Sciatic nerve (tissue), 2 donors: ENCODE measurements around the gene BNC1. TPM values are rescaled to one million over a fixed set of nuclear protein-coding genes. Genes with fewer than 3 reads are reported as not detected.

Experiments used
- ATAC-seq: fragments of 200-7000 bp; cut with Tn5 transposase; one replicate; pipeline ENCODE4 v1.9.1; 2020; ENCODE audit warnings: mild to moderate bottlenecking, moderate library complexity
- DNase-seq: peaks from one replicate; pipeline ENCODE4 v3.0.0-alpha.2; 2020; ENCODE audit warnings: low spot score
- intact Hi-C: fragments of 100-400 bp; cut with DNase I; formaldehyde crosslinking; loops from one replicate; pipeline ENCODE4 v1.14.2; 2022
- total RNA-seq: library from RNA; stranded (reverse); fragmentation: NEBNext Ultra II Directional; extraction: Animal tissue kit (Norgen Biotek cat#: 25700); gene quantifications from one replicate; pipeline ENCODE4 v1.2.1, GENCODE V29; 2021
- donor health status: DM: no; HTN: no; CAD: no.
- donor health status: DM: no; HTN: no; CAD: no.

Gene BNC1, protein sequence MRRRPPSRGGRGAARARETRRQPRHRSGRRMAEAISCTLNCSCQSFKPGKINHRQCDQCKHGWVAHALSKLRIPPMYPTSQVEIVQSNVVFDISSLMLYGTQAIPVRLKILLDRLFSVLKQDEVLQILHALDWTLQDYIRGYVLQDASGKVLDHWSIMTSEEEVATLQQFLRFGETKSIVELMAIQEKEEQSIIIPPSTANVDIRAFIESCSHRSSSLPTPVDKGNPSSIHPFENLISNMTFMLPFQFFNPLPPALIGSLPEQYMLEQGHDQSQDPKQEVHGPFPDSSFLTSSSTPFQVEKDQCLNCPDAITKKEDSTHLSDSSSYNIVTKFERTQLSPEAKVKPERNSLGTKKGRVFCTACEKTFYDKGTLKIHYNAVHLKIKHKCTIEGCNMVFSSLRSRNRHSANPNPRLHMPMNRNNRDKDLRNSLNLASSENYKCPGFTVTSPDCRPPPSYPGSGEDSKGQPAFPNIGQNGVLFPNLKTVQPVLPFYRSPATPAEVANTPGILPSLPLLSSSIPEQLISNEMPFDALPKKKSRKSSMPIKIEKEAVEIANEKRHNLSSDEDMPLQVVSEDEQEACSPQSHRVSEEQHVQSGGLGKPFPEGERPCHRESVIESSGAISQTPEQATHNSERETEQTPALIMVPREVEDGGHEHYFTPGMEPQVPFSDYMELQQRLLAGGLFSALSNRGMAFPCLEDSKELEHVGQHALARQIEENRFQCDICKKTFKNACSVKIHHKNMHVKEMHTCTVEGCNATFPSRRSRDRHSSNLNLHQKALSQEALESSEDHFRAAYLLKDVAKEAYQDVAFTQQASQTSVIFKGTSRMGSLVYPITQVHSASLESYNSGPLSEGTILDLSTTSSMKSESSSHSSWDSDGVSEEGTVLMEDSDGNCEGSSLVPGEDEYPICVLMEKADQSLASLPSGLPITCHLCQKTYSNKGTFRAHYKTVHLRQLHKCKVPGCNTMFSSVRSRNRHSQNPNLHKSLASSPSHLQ
- total RNA-seq, result 0.58 TPM

DNA sequence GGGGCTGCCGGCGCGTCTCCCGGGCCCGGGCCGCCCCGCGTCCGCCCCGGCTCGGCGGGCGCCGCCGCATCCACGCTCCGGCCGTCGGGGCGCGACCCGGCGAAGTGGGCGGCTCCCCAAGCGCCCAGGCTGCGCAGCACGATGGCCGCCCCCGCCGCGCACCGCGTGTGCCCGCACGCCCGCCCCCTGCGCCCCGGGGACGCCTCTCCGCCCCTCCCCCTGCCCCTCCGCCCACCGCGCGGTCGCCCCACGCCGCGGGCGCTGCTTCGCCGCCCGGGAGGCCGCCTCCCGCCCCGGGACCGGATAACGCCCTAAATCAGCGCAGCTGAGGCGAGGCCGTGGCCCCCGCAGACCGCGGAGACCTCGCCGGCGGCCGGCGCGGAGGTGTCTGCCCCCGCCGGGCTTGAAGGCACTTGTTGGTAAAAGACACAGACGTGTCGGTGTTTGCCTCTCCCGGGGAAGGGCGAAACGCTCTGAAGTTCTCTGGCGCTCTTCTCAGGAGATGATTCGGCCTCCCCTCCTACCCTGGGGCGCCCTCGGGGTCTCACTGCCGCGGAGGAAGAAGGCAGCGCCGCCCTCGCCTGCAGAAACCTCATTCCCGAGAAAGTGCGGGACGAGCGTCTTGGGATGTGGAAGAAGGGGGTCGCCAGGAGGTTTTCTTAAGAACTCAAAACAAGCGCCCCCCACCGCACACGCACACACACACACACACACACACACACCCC lies at the start of gene BNC1:
BNC1 (minus strand) TSS at position 106 of the 725 bp plus-strand sequence; CDS start at position 70, 36 bp downstream.
- intact Hi-C loops, result no loop called here
- no peak for DNase-seq
- ATAC-seq, result no peak

- ATAC-seq (no peak), DNase-seq (no peak)
- intact Hi-C loops, result no loop called here
These were observed 42.6 kb upstream of the BNC1 start for GRCh38 chr15:83327041-83327440.

DNA sequence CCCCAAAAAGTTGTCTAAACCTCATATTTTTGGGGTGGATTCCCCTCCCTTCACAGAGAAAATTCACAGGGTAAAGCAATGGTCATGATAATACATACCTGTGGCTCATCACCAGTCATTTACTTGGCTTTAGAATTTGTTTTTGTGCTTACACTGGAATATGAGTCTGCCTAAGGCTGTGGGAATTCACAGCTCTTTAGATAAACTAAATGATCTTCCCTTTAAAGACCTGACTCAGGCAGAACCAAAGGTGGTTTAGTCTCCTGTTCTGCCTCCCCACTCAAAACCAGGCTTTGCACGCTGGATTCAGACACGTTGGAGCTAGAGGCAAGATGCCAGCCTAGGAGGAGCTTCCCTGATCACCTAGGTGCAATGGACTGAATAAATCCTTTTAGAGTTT lies 40.3 kb upstream of the BNC1 start:
- intact Hi-C loops, result no loop called here
- ATAC-seq (no peak), DNase-seq (no peak)

DNA sequence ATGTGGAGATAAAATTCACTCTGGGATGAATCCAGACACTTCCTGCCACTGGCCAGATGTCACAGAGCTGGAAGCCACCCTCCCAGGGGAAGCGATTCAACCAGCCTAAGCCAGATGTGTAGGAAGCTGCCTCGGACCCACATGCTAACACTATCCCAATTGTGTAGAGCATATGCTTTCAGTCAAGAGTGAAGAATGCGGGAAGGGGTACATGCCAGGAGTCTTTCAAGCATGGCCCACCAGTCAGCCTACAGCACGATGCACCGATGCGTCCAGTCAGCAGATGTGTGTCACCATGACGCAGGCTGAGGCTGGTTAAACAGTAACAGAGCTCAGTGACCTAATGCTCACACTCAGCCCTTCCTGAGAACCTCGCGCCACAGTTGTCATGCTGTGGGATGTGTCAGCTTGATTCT lies 38.8 kb upstream of the BNC1 start:
- ATAC-seq, result no peak
- intact Hi-C loops, result no loop called here
- DNase-seq, result no peak

DNA sequence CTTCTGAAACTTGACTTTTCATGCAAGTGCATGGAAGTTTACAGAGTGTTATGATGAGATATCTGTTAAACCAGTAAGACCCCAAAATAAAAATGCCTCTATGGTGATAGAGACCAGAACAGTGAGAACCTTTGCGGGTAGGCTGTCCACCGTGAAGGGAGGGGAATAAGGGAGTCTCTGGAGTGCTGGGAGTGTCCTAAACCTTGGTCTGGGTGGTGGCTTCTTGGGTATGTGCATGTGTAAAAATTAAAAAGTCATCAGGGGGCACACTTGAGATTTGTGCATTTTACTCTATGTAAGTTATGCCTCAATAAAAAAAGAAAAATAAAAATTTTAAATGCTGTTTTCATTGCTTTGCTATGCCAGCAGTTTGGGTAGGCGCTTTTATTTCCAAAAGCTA lies 38.2 kb upstream of the BNC1 start:
- intact Hi-C loops, result no loop called here
- DNase-seq (no peak), ATAC-seq (no peak)

DNA sequence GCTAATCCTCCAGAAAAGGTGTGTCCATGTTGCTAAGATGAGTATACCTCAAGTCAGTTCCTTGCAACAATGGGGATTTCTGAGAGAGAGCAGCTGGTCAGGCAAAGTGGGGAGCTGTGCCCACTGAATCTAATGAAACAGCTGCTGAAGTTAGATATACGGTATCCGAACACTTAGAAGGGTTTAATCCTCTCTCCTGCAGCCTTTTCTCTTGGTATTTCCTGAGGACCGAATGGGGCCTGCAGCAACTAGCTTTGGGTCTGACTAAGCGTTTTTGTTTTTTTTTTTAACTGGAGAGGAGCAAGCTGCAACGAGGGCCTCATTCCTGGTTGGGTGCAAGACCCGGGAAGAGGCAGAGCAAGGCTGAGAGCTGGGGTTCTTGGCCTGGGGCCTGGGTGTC lies 37.6 kb upstream of the BNC1 start:
- no peak for ATAC-seq
- no peak for DNase-seq
- intact Hi-C loops, result no loop called here

DNA sequence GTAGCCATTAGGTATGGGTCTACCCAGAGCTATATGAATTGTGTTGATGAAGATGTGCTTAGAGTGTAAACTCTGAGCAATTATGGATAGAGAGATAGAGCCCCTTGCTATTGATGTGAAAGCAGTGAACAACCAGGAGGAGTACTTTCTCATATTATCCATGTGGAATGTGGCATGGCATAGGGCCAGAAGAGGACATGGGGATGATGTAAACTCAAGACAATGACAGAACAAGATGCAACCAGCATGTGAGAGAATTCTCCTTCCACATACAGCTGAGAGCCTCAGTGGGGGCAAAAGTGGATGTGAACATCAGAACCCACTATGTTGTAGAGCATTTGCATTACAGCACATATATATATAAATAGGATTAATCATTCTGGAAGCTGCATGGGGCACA lies 36.4 kb upstream of the BNC1 start:
- DNase-seq, result no peak
- ATAC-seq, result no peak
- intact Hi-C loops, result no loop called here

- intact Hi-C loops, result no loop called here
- DNase-seq (no peak), ATAC-seq (no peak)
These were observed 35.9 kb upstream of the BNC1 start for GRCh38 chr15:83320404-83320803.

GRCh38 chr15:83319771-83320170 lies 35.3 kb upstream of the BNC1 start:
- ATAC-seq (no peak), DNase-seq (no peak)
- intact Hi-C loops, result loop anchor here (10.0 kb wide), 1 partner anchor 1655 kb away; no protein-coding TSS in a partner anchor

DNA sequence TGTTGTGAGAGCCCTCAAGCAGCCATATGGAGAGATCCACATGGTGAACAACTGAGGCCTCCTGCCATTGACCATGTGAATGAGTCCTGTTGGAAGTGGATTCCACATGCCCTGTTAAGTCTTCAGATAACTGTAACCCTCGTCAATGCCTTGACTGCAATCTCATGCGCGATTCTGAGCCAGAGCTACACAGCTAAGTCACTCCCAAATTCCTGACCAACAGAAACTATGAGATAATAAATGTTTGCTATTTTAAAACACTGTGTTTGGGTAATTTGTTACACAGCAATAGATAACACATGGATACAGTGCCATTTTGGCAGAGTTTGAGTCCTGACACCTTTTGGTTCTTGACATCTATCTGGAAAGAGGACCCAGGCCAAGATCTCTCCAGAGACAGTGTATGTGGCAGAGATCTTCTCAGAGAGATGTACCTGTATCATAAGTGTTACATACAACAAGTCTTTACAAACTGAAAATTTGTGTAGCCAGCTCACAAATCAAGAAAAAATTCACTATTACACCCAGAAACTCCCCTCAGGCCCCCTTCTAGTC lies 34.5 kb upstream of the BNC1 start:
- ATAC-seq, result no peak
- intact Hi-C loops, result loop anchor here (10.0 kb wide), 1 partner anchor 1656 kb away; no protein-coding TSS in a partner anchor
- no peak for DNase-seq

DNA sequence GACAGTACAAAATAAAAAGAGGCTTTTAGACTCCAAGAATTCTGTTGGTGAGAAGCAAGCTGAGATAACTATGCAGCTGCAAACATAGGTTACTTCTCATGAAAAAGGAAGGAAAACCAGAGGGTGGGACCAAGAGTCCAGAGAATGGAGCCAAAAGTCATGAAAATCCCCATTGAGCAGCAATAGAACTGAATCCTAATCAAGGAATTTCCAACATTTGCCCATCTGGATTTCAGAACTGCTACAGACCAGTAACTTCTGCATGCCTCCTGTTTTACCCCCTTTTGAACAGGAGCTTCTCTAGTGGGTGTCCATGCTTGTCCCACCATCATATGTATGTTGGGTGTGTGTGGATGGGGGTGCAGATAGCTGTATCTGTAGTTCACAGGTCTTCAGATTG lies 33.6 kb upstream of the BNC1 start:
- ATAC-seq, result no peak
- intact Hi-C loops, result loop anchor here (10.0 kb wide), 1 partner anchor 1657 kb away; no protein-coding TSS in a partner anchor
- no peak for DNase-seq

DNA sequence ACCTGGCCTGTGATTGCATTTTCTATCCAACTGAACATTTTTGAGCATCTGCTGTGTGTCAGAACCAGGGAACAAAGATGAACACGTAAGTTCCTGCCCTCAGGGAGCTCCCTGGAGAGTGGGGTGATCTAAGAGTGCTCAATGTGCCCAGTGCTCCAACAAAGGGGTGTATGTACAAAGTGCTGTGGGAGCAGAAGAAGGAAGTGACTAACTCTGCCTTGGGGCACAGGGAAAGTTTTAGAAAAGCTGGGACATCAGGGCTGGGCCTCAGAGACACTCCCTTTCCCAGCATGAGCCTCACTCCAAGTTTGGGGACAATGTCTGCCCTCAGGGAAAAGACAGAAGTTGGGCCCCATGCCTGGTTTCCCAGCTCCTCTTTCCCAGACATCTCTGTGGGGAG lies 27.6 kb upstream of the BNC1 start:
- DNase-seq (no peak), ATAC-seq (no peak)
- intact Hi-C loops, result loop anchor here (10.0 kb wide), 1 partner anchor 1663 kb away; no protein-coding TSS in a partner anchor

GRCh38 chr15:83310521-83311456 lies 26.3 kb upstream of the BNC1 start:
- intact Hi-C loops, result loop anchor here (10.0 kb wide), 1 partner anchor 1664 kb away; no protein-coding TSS in a partner anchor
- DNase-seq (no peak), ATAC-seq (no peak)

- no peak for DNase-seq
- intact Hi-C loops, result loop anchor here (5.0 kb wide), 1 partner anchor 521 kb away; no protein-coding TSS in a partner anchor
- no peak for ATAC-seq
These were observed 24.2 kb upstream of the BNC1 start for GRCh38 chr15:83308671-83309070.

DNA sequence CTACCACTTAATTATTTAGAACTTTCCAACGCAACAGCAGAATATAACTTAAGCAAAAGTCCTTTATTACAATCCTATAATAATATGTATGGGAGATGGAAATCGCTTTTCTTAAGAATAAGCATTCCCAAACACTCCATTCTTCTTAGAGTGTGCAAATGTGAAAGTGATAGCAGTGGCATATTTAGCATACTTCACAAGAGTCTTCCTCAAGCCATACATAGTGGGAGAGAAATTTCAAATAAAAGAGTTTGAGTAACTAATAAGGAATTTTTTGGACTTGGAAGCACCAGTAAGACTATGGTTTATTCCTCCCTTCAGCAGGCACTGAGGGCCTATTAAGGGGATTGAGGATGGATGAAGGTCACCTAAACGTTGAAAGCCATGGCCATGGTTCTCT lies 22.1 kb upstream of the BNC1 start:
- intact Hi-C loops, result loop anchor here (5.0 kb wide), 1 partner anchor 519 kb away; no protein-coding TSS in a partner anchor
- no peak for ATAC-seq

GRCh38 chr15:83305704-83306291 lies 21.3 kb upstream of the BNC1 start:
- intact Hi-C loops, result loop anchor here (5.0 kb wide), 1 partner anchor 518 kb away; no protein-coding TSS in a partner anchor
- DNase-seq (no peak), ATAC-seq (no peak)

More for the DNA sequence above, 22.1 kb upstream of the BNC1 start:
- DNase-seq, result no peak
